ENCODE results near the gene COBL.
A peak's percentile ranks its signal among the peaks of the same experiment; 100 is the strongest.

COBL gene

DNA sequence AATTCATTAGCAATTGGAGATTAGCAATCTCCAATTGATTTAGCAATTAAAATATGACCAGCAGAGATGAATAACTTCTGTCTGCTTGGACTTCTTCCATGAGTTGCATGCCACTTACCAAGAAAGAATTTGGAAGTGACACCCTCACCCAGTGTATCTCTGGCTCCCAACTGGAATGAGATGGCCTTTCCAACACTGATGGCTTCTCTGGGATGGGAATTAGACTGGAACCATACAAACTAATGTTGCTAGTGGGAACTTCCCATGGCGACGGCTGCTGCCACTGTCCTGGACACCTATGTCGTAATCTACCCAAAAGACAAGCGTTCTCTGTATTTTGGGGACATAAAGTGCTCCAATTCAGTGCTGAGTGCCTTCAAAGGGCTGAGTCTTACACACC, 192.3 kb downstream of the COBL start:
- H3K27ac ChIP-seq = no peak overlapping the region
- H3K27me3 ChIP-seq (replicated peaks) = no peaks in the 10 kb centered on the region
- DNase-seq = no peak
- no peak overlapping the region for H3K4me3 ChIP-seq (ENCODE audit: low read depth, low read length)
- in situ Hi-C loops (cut with HindIII; ENCODE audit: low pct_ligation_motif_present, low sequenced_read_pairs) = no loop called here
- TF ChIP-seq, protein P1, sequence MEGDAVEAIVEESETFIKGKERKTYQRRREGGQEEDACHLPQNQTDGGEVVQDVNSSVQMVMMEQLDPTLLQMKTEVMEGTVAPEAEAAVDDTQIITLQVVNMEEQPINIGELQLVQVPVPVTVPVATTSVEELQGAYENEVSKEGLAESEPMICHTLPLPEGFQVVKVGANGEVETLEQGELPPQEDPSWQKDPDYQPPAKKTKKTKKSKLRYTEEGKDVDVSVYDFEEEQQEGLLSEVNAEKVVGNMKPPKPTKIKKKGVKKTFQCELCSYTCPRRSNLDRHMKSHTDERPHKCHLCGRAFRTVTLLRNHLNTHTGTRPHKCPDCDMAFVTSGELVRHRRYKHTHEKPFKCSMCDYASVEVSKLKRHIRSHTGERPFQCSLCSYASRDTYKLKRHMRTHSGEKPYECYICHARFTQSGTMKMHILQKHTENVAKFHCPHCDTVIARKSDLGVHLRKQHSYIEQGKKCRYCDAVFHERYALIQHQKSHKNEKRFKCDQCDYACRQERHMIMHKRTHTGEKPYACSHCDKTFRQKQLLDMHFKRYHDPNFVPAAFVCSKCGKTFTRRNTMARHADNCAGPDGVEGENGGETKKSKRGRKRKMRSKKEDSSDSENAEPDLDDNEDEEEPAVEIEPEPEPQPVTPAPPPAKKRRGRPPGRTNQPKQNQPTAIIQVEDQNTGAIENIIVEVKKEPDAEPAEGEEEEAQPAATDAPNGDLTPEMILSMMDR (IDR thresholded peaks at IDR 0.05; ENCODE audit: low read depth, low read length, missing control alignments) = no peak
- no peaks in the 10 kb centered on the region for H3K36me3 ChIP-seq (replicated peaks)

DNA sequence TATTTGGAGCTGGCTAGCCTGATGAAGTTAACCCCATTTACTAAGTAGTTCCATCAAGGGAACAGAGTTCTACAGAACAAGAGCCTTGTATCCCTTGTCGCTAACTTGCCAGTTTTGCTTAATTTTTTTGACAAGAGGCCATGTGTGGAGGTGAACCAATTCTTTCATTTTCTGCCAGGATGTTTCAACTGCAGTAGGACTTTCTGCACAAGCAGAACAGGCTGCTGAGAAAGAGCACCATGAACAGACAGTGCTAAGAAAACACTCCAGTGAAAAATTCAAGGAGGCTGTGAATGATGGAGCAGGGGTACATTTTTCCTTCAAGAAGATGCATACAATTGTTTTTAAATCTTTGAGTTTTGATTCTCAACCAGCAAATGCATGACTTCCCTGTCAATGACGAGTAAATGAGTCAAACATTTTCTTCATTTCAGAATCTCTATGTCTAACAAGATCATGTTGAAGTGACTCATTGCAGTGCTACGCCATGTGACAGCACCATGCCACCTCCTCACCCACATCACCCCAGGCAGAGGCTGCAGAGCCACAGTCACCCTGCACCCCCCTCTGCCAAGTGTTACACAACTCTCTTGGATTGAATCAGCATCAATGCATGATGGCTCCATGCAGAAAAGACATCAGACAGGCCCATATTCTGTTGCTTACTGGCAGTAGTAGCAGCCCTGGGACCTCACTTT, 193.1 kb downstream of the COBL start:
- peak overlapping the region; percentile 54 for H3K27ac ChIP-seq
- no peaks in the 10 kb centered on the region for H3K36me3 ChIP-seq (replicated peaks)
- H3K27me3 ChIP-seq (replicated peaks) = no peaks in the 10 kb centered on the region
- in situ Hi-C loops (cut with HindIII; ENCODE audit: low pct_ligation_motif_present, low sequenced_read_pairs) = no loop called here
- peak; percentile 93 for DNase-seq
- no peak overlapping the region for H3K4me3 ChIP-seq (ENCODE audit: low read depth, low read length)
- TF ChIP-seq, protein P1 (IDR thresholded peaks at IDR 0.05; ENCODE audit: low read depth, low read length, missing control alignments) = no peak

DNA sequence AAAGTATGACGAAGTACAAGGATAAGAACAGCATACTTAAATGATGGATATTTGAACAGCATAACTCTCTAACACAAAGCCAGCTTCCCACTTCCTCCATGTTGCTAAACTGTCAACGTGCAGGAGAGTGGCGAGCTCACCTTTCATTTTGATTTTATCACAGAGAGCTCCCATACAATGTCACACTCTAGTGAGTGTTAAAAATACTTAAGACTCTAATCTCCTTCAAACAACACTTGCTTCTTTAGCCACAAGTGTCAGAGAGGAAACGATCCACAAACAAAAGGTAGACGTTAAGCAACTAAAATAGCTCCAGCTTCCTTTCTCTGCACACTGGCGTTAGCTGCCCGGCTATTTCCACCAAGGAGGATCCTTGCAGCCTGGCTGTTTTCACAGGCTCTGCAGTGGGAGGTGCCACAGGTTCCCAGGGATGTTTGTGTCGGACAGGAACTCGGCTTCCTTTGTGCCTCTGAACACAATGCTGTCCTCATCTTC, 194.6 kb downstream of the COBL start:
- in situ Hi-C loops (cut with HindIII; ENCODE audit: low pct_ligation_motif_present, low sequenced_read_pairs) = no loop called here
- no peak overlapping the region for H3K4me3 ChIP-seq (ENCODE audit: low read depth, low read length)
- no peaks in the 10 kb centered on the region for H3K36me3 ChIP-seq (replicated peaks)
- peak; percentile 5 for DNase-seq
- TF ChIP-seq, protein P1 (IDR thresholded peaks at IDR 0.05; ENCODE audit: low read depth, low read length, missing control alignments) = no peak
- H3K27ac ChIP-seq = no peak overlapping the region
- no peaks in the 10 kb centered on the region for H3K27me3 ChIP-seq (replicated peaks)

DNA sequence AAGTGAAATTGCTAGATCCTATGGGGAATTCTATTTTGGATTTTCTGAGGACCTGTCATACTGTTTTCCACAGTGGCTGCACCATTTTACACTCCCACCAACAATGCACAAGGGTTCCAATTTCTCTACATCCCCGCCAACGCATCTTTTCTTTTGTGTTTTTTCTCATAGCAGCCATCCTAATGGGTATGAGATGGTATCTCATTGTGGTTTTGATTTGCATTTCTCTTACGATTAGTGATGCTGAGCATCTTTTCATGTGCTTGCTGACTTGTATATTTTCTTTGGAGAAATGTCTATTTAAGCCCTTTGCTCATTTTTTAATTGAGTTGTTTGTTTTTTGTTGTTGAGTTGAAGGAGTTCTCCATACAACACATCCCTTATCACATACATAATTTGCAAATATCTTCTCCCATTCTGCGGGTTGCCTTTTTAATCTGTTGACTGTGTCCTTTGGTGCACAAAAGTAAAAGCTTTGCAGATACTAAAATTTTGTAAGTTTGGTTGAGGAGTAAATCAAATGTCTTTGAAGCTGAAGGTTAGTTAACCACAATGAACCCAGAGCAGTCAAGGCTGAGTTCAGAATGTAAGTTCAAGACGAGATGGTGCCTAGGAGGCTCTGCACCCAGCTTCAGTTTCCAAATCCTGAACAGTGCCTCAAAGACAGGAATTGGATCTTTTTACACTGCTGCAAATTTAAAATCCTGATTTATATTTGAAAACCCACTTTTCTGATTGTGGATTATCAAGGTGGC, 195.4 kb downstream of the COBL start:
- Histone ChIP-seq H3K36me3 (replicated peaks) (no peaks in the 10 kb centered on the region), H3K27me3 (replicated peaks) (no peaks in the 10 kb centered on the region), H3K27ac (no peak overlapping the region), H3K4me3 (ENCODE audit: low read depth, low read length) (no peak overlapping the region)
- no peak for DNase-seq
- TF ChIP-seq, protein P1 (IDR thresholded peaks at IDR 0.05; ENCODE audit: low read depth, low read length, missing control alignments) = no peak
- in situ Hi-C loops (cut with HindIII; ENCODE audit: low pct_ligation_motif_present, low sequenced_read_pairs) = no loop called here

DNA sequence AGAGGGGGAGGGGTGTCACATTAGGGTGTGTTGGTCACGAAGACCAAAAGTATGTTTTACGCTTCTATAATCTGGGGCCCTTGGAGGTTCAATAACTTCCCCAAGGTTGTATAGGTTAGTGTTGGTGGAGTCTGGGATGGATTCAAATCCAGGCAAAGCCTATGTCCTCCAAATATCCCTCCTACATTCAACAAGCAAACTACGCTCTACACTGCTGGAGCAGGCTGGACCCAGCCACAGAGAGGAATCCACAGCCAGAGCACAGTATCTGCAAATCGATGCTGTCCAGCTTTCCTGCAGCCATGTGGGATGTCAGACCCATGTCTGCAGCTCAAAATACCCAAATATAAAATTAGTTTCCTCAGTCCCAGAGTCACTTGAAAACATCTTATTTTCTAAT, 198.0 kb downstream of the COBL start:
- Histone ChIP-seq H3K27ac (no peak overlapping the region), H3K36me3 (replicated peaks) (no peaks in the 10 kb centered on the region), H3K4me3 (ENCODE audit: low read depth, low read length) (no peak overlapping the region), H3K27me3 (replicated peaks) (no peaks in the 10 kb centered on the region)
- in situ Hi-C loops (cut with HindIII; ENCODE audit: low pct_ligation_motif_present, low sequenced_read_pairs) = no loop called here
- no peak for DNase-seq
- TF ChIP-seq, protein P1 (IDR thresholded peaks at IDR 0.05; ENCODE audit: low read depth, low read length, missing control alignments) = no peak

All from brain microvascular endothelial cell (primary cell).